GM12865 (cell line): Measurements from ENCODE around the gene AQP12B.

Source experiments
- DNase-seq: peaks from one replicate; pipeline ENCODE4 v3.0.0; 2010; ENCODE audit warnings: low read depth
- H3K4me3 ChIP-seq: 2 replicates; pipeline ENCODE4 v1.5.1; 2011; ENCODE audit warnings: mild to moderate bottlenecking, low read depth, low read length, control low read depth
- TF ChIP-seq, protein P1 (sequence below): IDR thresholded peaks from 2 replicates; pipeline ENCODE4 v1.5.1; 2011; ENCODE audit warnings: low read length, control low read depth, low read depth, inconsistent platforms; ENCODE audit not compliant: insufficient read depth; ENCODE audit errors: missing control alignments

The AQP12B gene

DNA sequence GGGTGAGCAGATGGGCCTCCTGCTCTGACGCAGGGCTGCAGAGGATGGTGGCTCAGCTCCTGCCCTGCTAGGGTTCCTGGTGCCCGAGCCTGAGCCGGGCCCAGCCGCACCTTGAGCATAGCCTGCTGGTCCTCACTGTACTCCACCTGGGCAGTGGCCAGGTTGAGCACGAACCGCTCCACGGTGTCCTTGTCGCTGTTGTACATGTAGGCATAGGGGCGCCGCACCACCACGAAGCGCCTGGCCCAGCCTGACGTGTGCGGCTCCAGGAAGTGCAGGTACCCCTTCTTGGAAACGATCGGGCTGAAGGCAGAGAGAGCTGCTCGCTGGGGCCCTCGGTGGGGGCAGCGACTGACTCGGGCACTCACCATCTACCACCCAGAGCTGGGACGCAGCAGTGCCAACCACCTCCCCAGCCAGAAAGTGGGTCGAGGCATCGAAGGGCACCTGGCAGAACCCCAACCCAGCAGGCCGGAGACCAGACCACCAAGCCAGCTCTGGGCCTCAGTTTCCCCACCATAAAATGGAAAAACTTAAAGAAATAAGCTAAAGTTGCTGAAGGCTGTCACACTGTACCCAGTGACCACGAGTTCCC is 36.3 kb upstream of the AQP12B start:
- no peak for DNase-seq
- no peak overlapping the region for H3K4me3 ChIP-seq
- TF ChIP-seq, protein P1, sequence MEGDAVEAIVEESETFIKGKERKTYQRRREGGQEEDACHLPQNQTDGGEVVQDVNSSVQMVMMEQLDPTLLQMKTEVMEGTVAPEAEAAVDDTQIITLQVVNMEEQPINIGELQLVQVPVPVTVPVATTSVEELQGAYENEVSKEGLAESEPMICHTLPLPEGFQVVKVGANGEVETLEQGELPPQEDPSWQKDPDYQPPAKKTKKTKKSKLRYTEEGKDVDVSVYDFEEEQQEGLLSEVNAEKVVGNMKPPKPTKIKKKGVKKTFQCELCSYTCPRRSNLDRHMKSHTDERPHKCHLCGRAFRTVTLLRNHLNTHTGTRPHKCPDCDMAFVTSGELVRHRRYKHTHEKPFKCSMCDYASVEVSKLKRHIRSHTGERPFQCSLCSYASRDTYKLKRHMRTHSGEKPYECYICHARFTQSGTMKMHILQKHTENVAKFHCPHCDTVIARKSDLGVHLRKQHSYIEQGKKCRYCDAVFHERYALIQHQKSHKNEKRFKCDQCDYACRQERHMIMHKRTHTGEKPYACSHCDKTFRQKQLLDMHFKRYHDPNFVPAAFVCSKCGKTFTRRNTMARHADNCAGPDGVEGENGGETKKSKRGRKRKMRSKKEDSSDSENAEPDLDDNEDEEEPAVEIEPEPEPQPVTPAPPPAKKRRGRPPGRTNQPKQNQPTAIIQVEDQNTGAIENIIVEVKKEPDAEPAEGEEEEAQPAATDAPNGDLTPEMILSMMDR, result no peak

DNA sequence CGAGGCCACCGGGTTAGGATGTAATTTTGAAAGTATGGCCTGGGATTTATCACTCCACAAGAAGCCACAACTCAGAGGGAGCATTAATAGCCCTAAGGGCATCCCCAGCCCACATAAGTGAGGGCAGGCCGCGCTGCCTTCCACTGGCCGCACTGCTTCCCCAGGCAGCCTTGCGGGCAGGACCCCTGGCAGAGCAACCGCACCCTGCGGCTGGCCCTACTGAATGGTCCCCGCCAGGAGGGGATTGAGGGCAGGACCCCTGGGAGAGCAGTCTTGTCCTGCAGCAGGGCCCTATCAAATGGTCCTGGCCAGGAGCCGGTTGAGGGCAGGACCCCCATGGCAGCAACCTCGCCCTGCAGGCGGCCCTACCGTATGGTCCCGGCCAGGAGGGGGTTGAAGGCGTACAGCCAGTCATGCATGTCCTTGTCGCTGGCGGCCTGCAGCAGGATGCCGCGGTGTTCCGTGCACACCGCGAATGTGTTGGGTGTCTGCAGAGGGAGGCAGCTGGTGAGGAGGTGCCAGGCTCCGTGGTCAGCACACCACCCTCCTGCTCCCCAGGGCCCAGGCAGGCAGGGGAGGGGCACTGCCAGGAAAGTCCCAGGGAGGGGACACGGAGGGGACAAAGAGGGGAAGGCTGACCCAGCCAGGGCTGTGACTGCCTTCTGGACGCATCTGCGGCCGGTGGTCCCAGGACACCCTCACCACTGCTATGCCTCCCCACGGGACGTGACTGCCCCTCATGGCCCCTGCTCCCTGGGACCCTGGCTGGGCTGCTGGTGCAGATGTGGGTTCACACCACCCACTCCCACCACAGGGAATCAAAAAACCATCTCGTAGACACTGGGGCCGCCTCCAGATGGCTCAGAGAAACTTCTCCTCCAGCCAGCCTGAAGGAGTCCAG is 35.2 kb upstream of the AQP12B start:
- TF ChIP-seq, protein P1, result no peak
- DNase-seq, result no peak
- no peak overlapping the region for H3K4me3 ChIP-seq

GRCh38 chr2:240717181-240717641 is 34.5 kb upstream of the AQP12B start:
- no peak for DNase-seq
- TF ChIP-seq, protein P1, result no peak
- no peak overlapping the region for H3K4me3 ChIP-seq

DNA sequence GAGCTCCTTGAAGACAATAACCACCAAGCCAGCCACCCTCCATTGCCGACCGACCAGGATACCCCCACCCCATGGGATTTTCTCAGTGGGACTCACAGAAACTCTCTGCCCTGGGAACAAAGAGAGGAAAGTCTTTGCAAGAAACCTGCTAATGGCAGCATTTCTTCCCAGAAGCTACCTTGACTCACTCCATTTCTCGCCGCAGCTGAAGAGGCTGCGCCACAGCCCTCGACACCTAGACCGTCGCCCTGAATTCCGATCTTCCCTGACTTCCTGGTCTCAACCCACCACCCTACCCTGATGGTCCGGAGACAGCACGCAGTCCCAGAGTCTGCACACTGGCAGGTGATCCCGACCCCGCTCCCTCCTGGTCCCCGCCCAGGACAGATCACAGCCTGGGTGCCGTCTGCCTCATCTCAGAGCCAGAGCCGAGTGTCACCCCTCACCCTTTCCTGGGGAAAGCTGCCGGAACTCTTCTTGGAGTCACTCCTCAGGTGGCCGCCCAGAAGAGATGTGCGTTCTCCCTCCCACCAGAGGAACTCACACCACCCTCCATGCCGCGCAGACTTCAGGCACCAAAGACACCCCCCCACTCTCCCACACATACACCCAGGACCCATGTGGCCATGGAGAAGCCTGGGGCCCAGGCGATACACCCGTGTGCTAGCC is 33.6 kb upstream of the AQP12B start:
- no peak for DNase-seq
- TF ChIP-seq, protein P1, result no peak

GRCh38 chr2:240714747-240715725 is 32.4 kb upstream of the AQP12B start:
- DNase-seq, result no peak
- no peak overlapping the region for H3K4me3 ChIP-seq
- TF ChIP-seq, protein P1, result no peak

More for the DNA sequence above, 33.6 kb upstream of the AQP12B start:
- H3K4me3 ChIP-seq, result no peak overlapping the region

- TF ChIP-seq, protein P1, result no peak
- no peak for DNase-seq
Measured at GRCh38 chr2:240713928-240714746, 31.5 kb upstream of the AQP12B start.

More at GRCh38 chr2:240713928-240714746, 31.5 kb upstream of the AQP12B start:
- H3K4me3 ChIP-seq, result no peak overlapping the region
